GM23248 (cell line): ENCODE results near the gene REPS2. TPM values are rescaled to one million over a fixed set of nuclear protein-coding genes. Genes with fewer than 3 reads are reported as not detected.
A peak's percentile ranks its signal among the peaks of the same experiment; 100 is the strongest.

Experiments
- DNase-seq: peaks from one replicate; pipeline ENCODE4 v3.0.0-alpha.2; 2015
- H2AFZ ChIP-seq: fragments of 200-600 bp; sonication (generic); 2 replicates; pipeline ENCODE4 v1.6.1; 2016; ENCODE audit warnings: antibody characterized with exemption
- H3F3A ChIP-seq: fragments of 200-600 bp; sonication (generic); 2 replicates; pipeline ENCODE4 v1.6.1; 2016; ENCODE audit warnings: mild to moderate bottlenecking, antibody characterized with exemption, mixed run types; ENCODE audit not compliant: insufficient read depth
- H3K27ac ChIP-seq: fragments of 200-600 bp; sonication (generic); 2 replicates; pipeline ENCODE4 v1.5.1; 2016; ENCODE audit warnings: mild to moderate bottlenecking
- H3K27me3 ChIP-seq: fragments of 200-600 bp; sonication (generic); replicated peaks from 2 replicates; pipeline ENCODE4 v1.6.1; 2016; ENCODE audit warnings: mild to moderate bottlenecking; ENCODE audit not compliant: insufficient read depth
- H3K36me3 ChIP-seq: fragments of 200-600 bp; sonication (generic); 2 replicates; pipeline ENCODE4 v1.6.1; 2016; ENCODE audit warnings: low read depth, mild to moderate bottlenecking
- H3K4me1 ChIP-seq: fragments of 200-600 bp; sonication (generic); 2 replicates; pipeline ENCODE4 v1.6.1; 2016; ENCODE audit warnings: mild to moderate bottlenecking; ENCODE audit not compliant: insufficient read depth
- H3K4me2 ChIP-seq: fragments of 200-600 bp; sonication (generic); one replicate; pipeline ENCODE4 v1.6.1; 2016; ENCODE audit warnings: mild to moderate bottlenecking; ENCODE audit not compliant: unreplicated experiment
- H3K4me3 ChIP-seq: fragments of 200-600 bp; sonication (generic); 2 replicates; pipeline ENCODE4 v1.5.1; 2016; ENCODE audit warnings: mild to moderate bottlenecking
- H3K79me2 ChIP-seq: fragments of 200-600 bp; sonication (generic); 2 replicates; pipeline ENCODE4 v1.6.1; 2016; ENCODE audit warnings: mild to moderate bottlenecking; ENCODE audit not compliant: insufficient read depth
- H3K9ac ChIP-seq: fragments of 200-600 bp; sonication (generic); 2 replicates; pipeline ENCODE4 v1.6.1; 2016; ENCODE audit warnings: mild to moderate bottlenecking
- H3K9me2 ChIP-seq: fragments of 200-600 bp; sonication (generic); 2 replicates; pipeline ENCODE4 v1.6.1; 2016; ENCODE audit warnings: mixed run types, mild to moderate bottlenecking, moderate library complexity; ENCODE audit not compliant: insufficient read depth
- H3K9me3 ChIP-seq: fragments of 200-600 bp; sonication (generic); one replicate; pipeline ENCODE4 v1.6.1; 2017; ENCODE audit warnings: low read depth
- H4K20me1 ChIP-seq: fragments of 200-600 bp; sonication (generic); 2 replicates; pipeline ENCODE4 v1.6.0; 2016; ENCODE audit not compliant: insufficient read depth
- EZH2 ChIP-seq: fragments of 200-600 bp; sonication (generic); IDR thresholded peaks from 2 replicates; pipeline ENCODE4 v1.6.1; 2018; ENCODE audit warnings: antibody characterized with exemption, mild to moderate bottlenecking; ENCODE audit not compliant: insufficient read depth, poor library complexity, severe bottlenecking
- EZH2phosphoT487 ChIP-seq: fragments of 200-600 bp; sonication (generic); IDR thresholded peaks from 2 replicates; pipeline ENCODE4 v1.6.1; 2018; ENCODE audit warnings: antibody characterized with exemption, moderate library complexity, mild to moderate bottlenecking, low read depth; ENCODE audit not compliant: insufficient read depth
- WGBS, 2 experiments: methylation state at CpG; one replicate each; pipeline ENCODE4 v1.1.6; 2015 to 2017; ENCODE audit warnings: low lambda C conversion rate in 2 of 2, low coverage in 1 of 2; ENCODE audit errors: missing lambda C conversion rate in 2 of 2; 5-methylcytosine and 5-hydroxymethylcytosine counted together
- in situ Hi-C: fragments of 300-500 bp; cut with MboI; formaldehyde crosslinking; loops from 2 replicates; pipeline ENCODE4 v1.15.0; 2020
- polyA plus RNA-seq: library from polyadenylated mRNA; unstranded; fragments of >200 nt; fragmentation: Nextera tagmentation; extraction: Ambion mirVana; gene quantifications from 2 replicates; pipeline ENCODE4 v1.2.1, GENCODE V29; 2016
- total RNA-seq: library from RNA; depleted of rRNA; stranded (reverse); fragments of >200 nt; shearing (Covaris generic); gene quantifications from 2 replicates; pipeline ENCODE4 v1.2.3, GENCODE V29; 2014

Gene REPS2
- total and polyA plus RNA-seq, 2 experiments from 2014 or later: 0.03 to 0.11 TPM

DNA sequence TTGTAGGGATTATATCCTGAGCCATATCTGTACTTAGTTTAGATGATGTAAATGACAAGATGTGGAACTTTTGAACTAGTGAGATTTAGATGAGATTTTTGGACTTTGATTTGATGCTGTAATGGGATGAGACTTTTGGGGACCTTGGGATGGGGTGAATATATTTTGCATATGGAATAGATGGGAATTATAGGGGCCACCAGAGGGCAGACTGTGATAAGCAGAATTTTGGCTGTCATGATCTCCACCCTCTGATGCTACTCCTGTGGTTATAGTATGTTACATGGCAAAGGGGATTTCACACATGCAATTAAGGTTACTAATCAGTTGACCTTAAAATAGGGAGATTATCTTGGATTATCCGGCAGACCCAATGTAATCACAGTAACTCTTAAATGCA is 214.5 kb downstream of the REPS2 start:
- Histone ChIP-seq H3F3A (no peaks in the 10 kb centered on the region), H3K27me3 (no peaks in the 10 kb centered on the region), H3K27ac (no peak overlapping the region), H4K20me1 (no peaks in the 10 kb centered on the region), H3K4me3 (no peak overlapping the region), H3K36me3 (no peaks in the 10 kb centered on the region), H3K9me3 (no peaks in the 10 kb centered on the region), H3K4me1 (no peaks in the 10 kb centered on the region), H3K9ac (no peak overlapping the region), H3K9me2 (no peaks in the 10 kb centered on the region), H2AFZ (no peak overlapping the region), H3K79me2 (no peaks in the 10 kb centered on the region), H3K4me2 (no peak overlapping the region)
- 46 to 90% methylated on average over 1 of the region's 1 CpG for WGBS, 2 experiments
- TF ChIP-seq EZH2phosphoT487: no peak
- no peak for TF ChIP-seq EZH2
- peak; percentile 8 for DNase-seq
- in situ Hi-C loops: no loop called here

- H4K20me1 ChIP-seq: no peaks in the 10 kb centered on the region
- H3K9me3 ChIP-seq: no peaks in the 10 kb centered on the region
- no peak for TF ChIP-seq EZH2
- no peak for TF ChIP-seq EZH2phosphoT487
- WGBS, 2 experiments: 71 to 78% methylated on average over 1 of the region's 1 CpG
- no peaks in the 10 kb centered on the region for H3K9me2 ChIP-seq
- H3K4me2 ChIP-seq: no peak overlapping the region
- no peaks in the 10 kb centered on the region for H3F3A ChIP-seq
- H3K4me1 ChIP-seq: no peaks in the 10 kb centered on the region
- no peak overlapping the region for H3K4me3 ChIP-seq
- DNase-seq: no peak
- no peak overlapping the region for H2AFZ ChIP-seq
- no peak overlapping the region for H3K9ac ChIP-seq
- no peaks in the 10 kb centered on the region for H3K27me3 ChIP-seq
- in situ Hi-C loops: no loop called here
- no peak overlapping the region for H3K27ac ChIP-seq
- no peaks in the 10 kb centered on the region for H3K36me3 ChIP-seq
- no peaks in the 10 kb centered on the region for H3K79me2 ChIP-seq
Observed at GRCh38 chrX:17161991-17162390, 215.5 kb downstream of the REPS2 start.

DNA sequence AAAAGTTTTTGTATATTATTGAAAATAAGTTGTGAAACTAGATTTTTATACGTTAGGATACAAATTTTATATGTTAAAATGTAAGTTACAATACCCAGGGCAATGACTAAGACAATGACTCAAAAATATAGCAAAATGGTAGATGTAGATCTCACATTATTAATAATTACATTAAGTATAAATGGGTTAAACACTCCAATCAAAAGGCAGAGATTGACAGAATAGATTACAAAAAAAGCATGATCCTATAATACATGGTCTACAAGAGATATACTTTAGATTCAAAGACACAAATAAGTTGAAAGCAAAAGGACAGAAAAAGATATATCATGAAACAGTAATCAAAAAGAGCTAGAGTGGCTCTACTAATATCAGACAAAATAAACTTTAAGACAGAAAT is 217.6 kb downstream of the REPS2 start:
- no peak overlapping the region for H3K4me2 ChIP-seq
- no peaks in the 10 kb centered on the region for H3K9me3 ChIP-seq
- no peak for DNase-seq
- 73 to 82% methylated on average over 1 of the region's 1 CpG for WGBS, 2 experiments
- H3K9ac ChIP-seq: no peak overlapping the region
- TF ChIP-seq EZH2 (no peak), EZH2phosphoT487 (no peak)
- in situ Hi-C loops: no loop called here
- H3K4me3 ChIP-seq: no peak overlapping the region
- H3K27me3 ChIP-seq: no peaks in the 10 kb centered on the region
- no peak overlapping the region for H2AFZ ChIP-seq
- no peaks in the 10 kb centered on the region for H3K36me3 ChIP-seq
- H3K27ac ChIP-seq: no peak overlapping the region
- no peaks in the 10 kb centered on the region for H4K20me1 ChIP-seq
- H3F3A ChIP-seq: no peaks in the 10 kb centered on the region
- H3K79me2 ChIP-seq: no peaks in the 10 kb centered on the region
- no peaks in the 10 kb centered on the region for H3K4me1 ChIP-seq
- H3K9me2 ChIP-seq: no peaks in the 10 kb centered on the region

DNA sequence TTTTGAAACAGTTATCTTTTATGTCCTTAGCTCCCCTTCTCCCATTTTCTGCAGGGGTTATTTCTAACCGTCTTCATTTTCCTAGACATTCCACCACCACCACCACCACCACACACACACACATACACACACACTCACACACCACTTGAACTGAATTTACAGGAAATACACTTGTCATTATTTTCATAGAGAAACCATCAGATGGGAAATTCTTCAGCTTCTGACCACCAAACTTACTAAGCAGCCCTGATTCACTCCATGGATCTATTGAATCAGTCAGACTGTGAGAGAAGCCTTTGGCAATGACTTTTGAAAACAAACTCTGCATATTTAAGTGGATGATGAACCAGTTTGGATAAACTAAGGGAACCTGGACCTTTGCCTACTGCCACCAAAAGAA is 218.5 kb downstream of the REPS2 start:
- Histone ChIP-seq H3K9ac (no peak overlapping the region), H4K20me1 (no peaks in the 10 kb centered on the region), H3K36me3 (no peaks in the 10 kb centered on the region), H3K4me3 (no peak overlapping the region), H3F3A (no peaks in the 10 kb centered on the region), H3K4me2 (no peak overlapping the region), H2AFZ (no peak overlapping the region), H3K27me3 (no peaks in the 10 kb centered on the region), H3K79me2 (no peaks in the 10 kb centered on the region), H3K4me1 (no peaks in the 10 kb centered on the region), H3K27ac (no peak overlapping the region), H3K9me3 (no peaks in the 10 kb centered on the region), H3K9me2 (no peaks in the 10 kb centered on the region)
- TF ChIP-seq EZH2 (no peak), EZH2phosphoT487 (no peak)
- DNase-seq: no peak
- 0% methylated on average over 1 of the region's 1 CpG for WGBS, 2 experiments
- in situ Hi-C loops: no loop called here

DNA sequence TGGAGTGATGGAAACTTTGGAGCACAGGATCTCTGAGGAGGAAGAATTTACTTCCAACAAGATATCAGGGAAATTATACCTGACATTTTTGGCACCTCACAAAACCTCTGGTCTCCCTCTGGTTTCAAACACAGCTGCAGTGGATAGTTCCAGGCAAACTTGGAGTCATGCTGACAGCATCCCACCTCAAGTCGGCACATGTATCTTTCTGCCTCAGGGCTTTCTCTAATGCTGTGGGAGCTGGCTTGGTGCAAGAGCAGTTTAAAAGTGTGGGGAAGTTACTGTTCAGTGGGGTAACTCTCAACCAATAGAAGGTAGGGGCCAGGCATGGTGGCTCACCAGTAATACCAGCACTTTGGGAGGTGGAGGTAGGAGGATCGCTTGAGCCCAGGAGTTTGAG is 221.5 kb downstream of the REPS2 start:
- in situ Hi-C loops: no loop called here
- no peak for DNase-seq
- WGBS, 2 experiments: 12 to 17% methylated on average over 2 of the region's 2 CpGs

More for the DNA sequence above, 221.5 kb downstream of the REPS2 start:
- Histone ChIP-seq H3K36me3 (no peaks in the 10 kb centered on the region), H3F3A (no peaks in the 10 kb centered on the region), H3K27ac (no peak overlapping the region), H3K79me2 (no peaks in the 10 kb centered on the region), H3K9me3 (no peaks in the 10 kb centered on the region), H3K9ac (no peak overlapping the region), H3K9me2 (no peaks in the 10 kb centered on the region), H4K20me1 (no peaks in the 10 kb centered on the region), H2AFZ (no peak overlapping the region), H3K4me3 (no peak overlapping the region), H3K4me1 (no peaks in the 10 kb centered on the region), H3K4me2 (no peak overlapping the region), H3K27me3 (no peaks in the 10 kb centered on the region)
- TF ChIP-seq EZH2phosphoT487 (no peak), EZH2 (no peak)
